NCI-H1417 (cell line): Measurements from ENCODE around the gene SECISBP2.

Experiments
- DNase-seq, 3 experiments: peaks; one replicate each; lab custom pipeline; 2025; lab: John Stamatoyannopoulos, UW

Gene SECISBP2

GRCh38 chr9:89347651-89348050 is 29.4 kb downstream of the SECISBP2 start:
- no peak for DNase-seq

- DNase-seq, result no peak
Measured at GRCh38 chr9:89349607-89350006, 31.3 kb downstream of the SECISBP2 start.

DNA sequence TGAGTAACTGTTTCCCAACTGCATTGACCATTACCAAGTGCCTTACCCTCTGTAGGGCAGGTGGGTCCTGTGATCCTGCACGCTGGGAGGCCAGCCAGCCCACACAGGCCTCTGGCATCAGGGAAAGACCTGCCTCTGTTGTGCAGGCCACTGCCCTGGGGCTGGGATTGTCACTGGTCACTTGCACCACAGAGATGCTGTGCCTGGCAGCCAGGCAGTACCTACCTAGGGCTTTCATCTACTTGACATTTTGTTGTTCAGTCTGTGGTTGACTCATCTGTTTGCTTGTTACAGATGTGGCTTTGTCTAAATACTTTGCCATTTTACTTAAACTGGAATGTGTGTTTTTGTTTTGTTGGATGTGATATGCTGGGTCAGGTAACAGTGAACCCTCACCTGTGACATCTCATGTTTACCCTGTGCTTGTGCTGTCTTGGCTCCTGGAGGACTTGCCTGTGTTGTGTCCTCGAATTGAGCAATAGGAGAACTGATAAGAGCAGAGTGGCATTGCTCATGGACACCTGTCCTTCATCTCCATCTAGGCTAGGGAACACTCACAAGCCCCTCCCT is 32.8 kb downstream of the SECISBP2 start:
- DNase-seq, result no peak

DNA sequence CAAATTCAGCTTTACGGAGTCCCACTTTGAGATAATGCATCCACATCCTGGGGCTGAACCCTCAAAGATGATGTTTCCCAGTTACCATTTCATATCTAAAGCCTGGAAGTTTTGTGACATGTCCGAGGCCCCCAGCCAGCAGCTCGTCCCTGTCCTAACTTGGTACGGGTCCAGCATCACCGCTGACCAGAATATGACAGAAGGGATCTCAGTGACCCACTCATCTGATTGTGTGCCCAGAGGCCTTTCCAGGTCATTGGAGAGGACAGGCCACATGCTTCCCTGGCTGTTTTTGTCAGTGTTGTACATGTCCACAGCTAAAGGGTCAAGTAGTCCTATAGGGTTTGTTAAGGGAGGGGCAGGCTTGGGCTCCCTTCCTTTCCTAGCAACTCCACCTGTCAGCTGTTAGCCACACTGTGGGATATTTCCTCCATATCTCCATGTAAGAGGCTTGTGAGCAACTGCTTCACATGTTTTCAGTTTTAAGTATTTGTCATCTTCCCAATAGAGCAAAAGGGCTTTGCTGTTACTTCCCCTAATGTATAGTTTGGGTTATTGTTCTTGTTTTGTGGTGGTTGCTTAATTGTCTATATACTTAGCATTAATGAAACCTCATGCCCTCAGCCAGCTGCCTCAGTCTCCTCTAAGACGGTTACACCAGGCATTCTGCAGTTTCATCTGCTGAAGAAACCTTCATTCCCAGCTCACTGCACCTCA is 33.4 kb downstream of the SECISBP2 start:
- DNase-seq, result no peak

DNA sequence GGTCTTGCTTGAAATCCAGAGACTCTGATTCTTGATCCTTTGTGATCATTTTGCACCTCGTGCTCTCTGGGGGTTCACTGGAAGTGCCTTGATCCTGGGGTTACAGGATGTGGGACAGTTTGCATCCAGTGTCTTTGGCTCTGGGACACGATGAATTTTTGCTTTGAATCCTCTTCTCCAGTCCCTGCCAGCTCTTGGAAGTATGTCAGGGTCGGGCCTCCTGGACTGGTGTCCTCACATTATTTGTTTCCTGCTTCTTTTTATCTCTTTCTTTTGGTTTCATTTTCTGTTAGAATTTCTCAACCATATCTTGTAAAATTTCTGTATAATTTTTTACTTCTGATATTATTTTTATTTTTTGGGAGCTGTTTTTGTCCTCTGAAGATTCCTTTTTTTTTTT is 34.2 kb downstream of the SECISBP2 start:
- no peak for DNase-seq

GRCh38 chr9:89352874-89353649 is 34.8 kb downstream of the SECISBP2 start:
- DNase-seq, result no peak

DNA sequence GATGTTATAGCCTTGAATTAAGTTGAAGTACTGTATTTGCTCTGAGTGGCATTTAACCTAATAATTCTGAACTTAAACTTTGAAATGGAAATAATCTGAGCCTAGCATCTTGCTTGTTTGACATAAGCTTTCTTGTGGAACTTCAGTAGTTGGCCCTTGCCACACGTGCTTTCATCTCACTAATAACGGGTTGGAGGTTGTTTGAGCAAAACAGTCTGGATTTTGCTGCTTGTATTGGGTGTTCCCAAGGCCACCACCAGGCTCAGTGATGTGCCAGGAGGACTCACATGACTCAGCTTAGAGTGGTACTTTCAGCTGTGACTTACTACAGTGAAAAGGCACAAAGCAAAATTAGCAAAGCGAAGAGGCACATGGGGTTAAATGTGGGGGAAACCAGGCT is 35.7 kb downstream of the SECISBP2 start:
- peak in 1 of 3 experiments; percentile 28 for DNase-seq

GRCh38 chr9:89354471-89354870 is 36.2 kb downstream of the SECISBP2 start:
- no peak for DNase-seq

DNA sequence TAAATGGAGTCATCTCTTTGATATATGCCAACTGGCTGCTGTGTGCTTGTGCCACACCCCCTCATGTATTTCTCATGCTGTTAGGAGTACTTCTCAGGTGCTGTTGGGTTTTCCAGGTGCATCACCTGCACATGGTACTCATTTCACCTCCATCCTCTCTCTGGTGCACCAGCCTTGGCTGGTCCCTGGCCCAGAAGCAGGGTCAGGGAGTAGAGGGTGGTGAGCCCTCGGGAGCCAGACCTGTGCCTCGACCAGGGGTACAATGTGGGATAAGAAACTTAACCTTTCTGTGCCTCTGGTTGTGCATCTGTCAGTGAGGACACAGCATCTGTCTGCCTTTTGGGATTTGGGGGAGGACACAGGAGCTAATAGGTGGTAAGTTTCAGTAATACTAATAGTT is 38.5 kb downstream of the SECISBP2 start:
- DNase-seq, result no peak

DNA sequence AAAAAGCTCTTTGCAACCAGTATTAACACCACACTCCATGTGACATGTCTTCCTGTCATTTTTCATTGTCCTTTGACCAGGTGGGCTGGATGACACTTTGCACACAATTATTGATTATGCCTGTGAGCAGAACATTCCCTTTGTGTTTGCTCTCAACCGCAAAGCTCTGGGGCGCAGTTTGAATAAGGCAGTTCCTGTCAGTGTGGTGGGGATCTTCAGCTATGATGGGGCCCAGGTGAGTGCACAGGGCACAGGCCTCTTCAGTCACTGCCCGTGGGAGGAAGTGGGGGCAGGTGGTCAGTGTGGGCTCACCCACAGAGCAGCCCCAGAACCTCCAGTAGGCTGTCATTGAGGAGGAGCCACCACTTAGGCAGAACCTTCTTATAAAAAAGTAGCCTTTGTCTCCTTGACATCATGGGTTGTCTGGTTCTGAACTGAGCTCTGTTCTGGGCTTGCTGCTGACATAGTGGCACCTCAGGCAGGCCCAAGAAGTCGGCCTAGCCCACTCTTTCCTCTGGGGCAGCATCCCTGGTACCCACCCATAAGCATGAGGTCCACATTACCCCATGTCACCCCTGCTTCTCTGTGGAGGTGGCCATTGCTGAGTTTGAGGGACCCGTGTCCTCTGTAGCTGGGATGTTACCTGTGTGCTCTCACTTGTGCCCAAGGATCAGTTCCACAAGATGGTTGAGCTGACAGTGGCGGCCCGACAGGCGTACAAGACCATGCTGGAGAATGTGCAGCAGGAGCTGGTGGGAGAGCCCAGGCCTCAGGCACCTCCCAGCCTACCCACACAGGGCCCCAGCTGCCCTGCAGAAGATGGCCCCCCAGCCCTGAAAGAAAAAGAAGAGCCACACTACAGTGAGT is 39.3 kb downstream of the SECISBP2 start:
- DNase-seq, result peak in 2 of 3 experiments; percentile 42 to 75

DNA sequence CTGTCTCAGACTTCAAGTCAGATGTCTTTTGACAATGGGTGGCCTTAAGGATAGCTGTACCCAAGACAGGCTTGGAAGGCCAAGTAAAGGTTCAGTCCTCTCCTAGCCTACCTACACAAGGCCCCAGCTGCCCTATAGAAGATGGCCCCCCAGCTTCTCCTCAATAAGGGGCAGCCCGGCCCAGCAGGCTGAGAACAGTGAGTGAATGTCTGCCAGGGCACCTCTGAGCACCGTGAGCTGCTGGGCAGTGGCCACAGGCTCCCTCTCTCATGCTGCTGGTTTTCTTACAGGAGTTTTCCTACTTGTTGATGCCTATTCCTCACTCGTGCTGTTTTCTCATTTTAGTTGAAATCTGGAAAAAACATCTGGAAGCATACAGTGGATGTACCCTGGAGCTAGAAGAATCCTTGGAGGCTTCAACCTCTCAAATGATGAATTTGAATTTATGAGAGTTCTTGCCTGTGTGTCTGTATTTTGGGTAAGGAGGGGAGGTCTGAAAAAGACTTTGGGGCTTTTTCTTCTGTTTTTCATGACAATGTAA is 40.1 kb downstream of the SECISBP2 start:
- DNase-seq, result no peak

DNA sequence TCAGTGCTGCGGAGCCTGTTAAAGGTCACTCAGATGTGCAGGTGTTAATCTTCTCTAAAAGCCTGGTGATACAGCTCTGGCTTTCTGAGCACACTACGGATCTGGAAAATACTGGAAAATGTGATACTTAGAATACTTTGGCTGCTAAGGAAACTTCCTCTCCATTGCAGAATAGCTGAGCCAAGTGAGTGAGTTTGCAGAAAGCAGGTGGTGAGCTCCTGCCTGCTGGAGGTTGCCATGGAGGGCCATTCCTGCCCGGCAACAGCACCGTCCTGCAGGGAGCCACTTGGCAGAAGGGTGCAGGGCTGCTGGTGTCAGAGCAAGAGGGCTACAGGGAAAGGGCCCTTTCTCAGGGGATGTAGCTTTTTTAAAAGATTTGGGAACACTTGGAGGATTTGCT is 40.7 kb downstream of the SECISBP2 start:
- peak in 2 of 3 experiments; percentile 45 to 78 for DNase-seq

GRCh38 chr9:89359751-89360261 is 41.5 kb downstream of the SECISBP2 start:
- peak in 1 of 3 experiments; percentile 27 for DNase-seq

- DNase-seq, result peak in 2 of 3 experiments; percentile 17 to 64
Measured at GRCh38 chr9:89360465-89360864, 42.2 kb downstream of the SECISBP2 start.

DNA sequence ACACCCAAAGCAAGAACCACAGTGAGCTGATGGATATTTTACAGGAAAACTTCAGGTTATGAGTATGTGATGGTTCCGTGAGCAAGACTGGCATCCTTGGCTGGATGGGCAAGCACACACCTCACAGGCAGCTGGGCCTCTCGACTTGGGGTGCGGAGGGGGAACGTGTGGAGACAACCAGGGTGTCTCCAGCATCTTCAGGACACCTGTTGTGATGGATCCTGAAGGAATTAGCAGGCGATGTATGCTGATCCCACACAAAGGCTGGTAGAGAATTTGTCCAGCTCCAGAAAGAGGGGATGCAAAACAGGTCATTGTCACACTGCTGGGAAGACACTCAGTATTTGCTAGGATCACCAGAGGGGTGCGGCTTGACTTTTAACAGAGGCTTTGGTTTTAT is 42.7 kb downstream of the SECISBP2 start:
- no peak for DNase-seq

DNA sequence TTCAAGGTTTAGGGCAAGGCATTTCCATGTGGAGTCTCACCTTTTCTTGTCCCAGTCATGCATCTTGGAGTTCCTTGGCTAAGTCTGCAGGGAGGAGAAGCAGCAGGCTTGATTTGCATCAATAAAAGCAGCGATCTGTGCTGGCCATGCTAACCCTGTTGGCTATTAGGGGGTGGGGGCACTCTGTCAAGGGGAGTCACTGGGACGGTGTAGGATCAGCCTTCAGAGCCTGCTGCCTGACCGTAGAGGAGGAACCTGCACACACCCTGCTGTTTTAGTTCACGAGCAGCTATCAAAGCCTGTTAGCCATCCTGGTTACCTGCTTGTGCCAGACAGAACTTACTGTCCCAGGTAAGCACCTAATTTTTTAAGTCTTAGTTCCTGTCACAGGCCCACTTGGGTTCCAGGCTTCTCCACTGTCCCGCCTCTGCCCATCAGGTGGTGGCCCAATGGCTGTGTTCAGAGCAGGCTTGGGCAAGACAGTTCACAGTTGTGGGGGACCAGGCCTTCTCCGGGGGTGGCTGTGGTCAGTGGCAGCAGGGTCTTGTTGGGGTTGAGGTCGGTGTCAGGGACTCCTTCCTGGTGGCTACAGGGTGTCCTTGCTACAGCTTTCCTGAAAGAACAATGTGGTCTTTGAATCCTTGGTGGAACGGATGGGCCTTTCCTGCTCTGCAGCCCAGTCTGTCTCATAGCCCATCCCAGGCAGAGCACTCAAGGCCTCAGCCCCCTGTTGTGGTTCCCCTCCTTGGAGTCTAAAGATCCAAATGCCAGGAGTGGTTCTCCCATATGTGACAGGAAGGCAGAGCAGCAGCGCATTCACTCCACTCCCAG is 43.7 kb downstream of the SECISBP2 start:
- DNase-seq, result no peak

DNA sequence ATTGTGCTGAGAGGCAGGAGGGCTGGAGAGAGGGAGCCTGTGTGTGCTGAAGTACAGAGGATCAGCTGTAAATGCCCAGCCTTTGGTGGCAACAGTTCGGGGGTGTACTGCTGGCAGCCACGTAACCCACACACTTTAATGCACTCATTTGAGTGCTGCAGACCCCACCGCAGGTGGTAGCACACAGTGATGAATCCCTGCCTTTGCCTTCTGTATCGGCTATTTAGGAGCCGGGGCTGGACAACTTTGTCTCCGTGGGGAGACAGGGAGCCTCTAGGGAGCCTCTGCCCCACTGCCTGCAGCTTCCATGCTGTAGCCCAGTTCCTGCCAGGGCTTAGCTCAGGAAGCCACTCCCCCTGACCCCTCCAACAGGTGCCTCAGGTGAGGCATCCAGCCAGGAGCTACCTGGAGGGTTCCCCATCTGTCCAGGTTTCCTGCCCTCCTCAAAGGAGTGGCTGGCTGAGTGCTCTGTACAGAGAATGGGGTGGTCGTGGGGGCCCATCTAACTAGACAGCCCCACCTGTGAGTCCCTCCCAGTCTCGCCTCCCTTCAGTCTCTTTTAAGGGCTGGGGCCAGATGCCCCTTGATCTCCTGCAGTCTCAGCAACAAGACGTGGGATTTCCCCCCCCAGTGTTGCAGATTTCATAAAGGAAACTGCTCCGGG is 44.5 kb downstream of the SECISBP2 start:
- DNase-seq, result no peak

DNA sequence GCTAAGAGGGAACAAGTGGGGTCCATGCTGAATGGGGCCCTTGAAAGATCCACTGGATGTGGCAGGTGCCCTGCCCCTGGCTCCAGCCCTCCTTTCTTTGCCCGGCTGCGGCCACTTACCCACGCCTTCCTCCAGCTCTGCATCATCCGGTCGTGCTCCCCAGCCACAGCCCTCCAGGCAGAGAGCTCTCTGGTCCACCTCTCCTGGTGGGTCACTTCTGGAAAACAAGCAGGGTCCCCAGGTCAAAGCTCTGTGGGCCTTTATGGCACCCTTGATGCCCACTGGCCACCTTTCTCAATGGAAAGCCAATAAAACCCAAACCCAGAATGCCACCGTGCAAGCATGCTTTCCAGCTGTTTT is 45.0 kb downstream of the SECISBP2 start:
- no peak for DNase-seq

DNA sequence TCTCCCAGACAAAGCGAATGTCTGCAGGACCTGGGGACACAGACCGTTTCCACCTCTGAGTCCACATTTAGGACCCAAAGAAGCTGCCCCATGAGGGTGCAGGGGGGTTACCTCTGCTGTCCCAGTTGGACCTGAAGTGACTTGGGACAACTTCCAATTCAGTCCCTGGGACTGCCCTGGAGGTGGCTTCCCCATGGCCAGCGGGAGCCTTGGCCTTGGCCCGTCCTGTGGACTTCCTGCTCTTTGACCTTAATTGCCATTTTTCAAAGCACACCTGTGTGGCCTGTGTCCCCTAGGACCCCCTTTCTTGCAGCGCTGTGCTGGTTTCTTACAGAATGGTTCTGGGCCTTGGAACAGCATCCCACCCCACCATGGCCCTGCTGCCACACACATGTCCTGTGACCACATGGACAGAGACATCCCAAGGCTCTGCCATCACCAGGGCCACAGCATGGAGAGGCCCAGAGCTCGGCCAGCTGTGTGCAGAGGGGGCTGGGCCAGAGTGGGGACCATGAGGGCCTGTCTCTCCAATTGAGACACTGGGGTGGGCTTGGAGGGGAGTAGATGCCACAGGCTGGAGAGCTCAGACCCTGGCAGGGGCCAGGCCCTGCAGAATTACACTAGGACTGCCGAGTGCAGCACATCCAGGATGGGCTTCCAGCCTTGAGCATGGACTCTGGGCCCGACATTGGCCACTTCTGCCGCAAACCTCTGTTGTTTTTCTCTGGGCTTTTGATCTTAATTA is 45.8 kb downstream of the SECISBP2 start:
- DNase-seq, result no peak
